ENCODE data around the gene RETREG3. TPM values are rescaled to one million over a fixed set of nuclear protein-coding genes. Genes with fewer than 3 reads are reported as not detected.
A peak's percentile ranks its signal among the peaks of the same experiment; 100 is the strongest.

The RETREG3 gene
- total and polyA plus RNA-seq, 2 donors (not counting 1 experiment from before 2014, with no cell fraction given): 37.5 to 67.0 TPM

DNA sequence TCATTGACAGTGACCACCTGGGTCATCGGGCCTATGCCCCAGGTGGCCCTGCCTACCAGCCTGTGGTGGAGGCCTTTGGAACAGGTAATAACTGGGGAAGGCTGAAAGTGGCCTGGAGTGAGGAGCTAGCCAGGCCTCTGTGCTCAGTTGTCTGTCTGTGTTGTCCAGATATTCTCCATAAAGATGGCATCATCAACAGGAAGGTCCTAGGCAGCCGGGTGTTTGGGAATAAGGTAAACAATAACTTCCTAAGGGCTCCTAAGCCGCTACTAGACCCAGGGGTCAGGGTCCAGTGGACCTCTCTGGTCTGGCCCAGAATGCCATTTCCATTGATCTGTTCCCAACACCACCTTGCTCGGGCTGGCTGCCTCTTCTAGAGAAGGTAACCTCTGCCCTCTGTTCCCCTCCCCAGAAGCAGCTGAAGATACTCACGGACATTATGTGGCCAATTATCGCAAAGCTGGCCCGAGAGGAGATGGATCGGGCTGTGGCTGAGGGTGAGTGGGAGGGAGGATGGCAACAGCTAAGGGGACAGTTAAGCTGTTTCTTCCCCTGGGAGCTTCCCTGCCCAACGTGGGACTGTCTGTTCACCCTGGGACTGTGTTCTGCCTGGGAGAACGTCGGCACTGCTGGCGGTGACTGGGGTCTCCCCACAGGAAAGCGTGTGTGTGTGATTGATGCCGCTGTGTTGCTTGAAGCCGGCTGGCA, 44.2 kb downstream of the RETREG3 start:
- H3K27me3 ChIP-seq (ENCODE audit: control insufficient read depth, insufficient read depth, low read length): no peaks in the 10 kb centered on the region
- no peaks in the 10 kb centered on the region for H3K9me3 ChIP-seq (ENCODE audit: control insufficient read depth, insufficient read depth, low read depth, low read length)
- no peak overlapping the region for H3K27ac ChIP-seq (ENCODE audit: insufficient read depth, low read length)
- TF ChIP-seq, protein P1, sequence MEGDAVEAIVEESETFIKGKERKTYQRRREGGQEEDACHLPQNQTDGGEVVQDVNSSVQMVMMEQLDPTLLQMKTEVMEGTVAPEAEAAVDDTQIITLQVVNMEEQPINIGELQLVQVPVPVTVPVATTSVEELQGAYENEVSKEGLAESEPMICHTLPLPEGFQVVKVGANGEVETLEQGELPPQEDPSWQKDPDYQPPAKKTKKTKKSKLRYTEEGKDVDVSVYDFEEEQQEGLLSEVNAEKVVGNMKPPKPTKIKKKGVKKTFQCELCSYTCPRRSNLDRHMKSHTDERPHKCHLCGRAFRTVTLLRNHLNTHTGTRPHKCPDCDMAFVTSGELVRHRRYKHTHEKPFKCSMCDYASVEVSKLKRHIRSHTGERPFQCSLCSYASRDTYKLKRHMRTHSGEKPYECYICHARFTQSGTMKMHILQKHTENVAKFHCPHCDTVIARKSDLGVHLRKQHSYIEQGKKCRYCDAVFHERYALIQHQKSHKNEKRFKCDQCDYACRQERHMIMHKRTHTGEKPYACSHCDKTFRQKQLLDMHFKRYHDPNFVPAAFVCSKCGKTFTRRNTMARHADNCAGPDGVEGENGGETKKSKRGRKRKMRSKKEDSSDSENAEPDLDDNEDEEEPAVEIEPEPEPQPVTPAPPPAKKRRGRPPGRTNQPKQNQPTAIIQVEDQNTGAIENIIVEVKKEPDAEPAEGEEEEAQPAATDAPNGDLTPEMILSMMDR (conservative IDR thresholded peaks at IDR 0.05 in 1 of 2, IDR thresholded peaks at IDR 0.05 in 1 of 2; ENCODE audit: low read depth in 1 of 2, low read length in 2 of 2): no peak
- no peak for TF ChIP-seq EZH2 (IDR thresholded peaks at IDR 0.05; ENCODE audit: low read length, missing control alignments)
- peaks cover 51% of the 10 kb centered on the region for H3K79me2 ChIP-seq (ENCODE audit: control insufficient read depth, insufficient read depth, low read length)
- peaks cover 28% of the 10 kb centered on the region for H3K36me3 ChIP-seq (ENCODE audit: control insufficient read depth, insufficient read depth, low read length)
- H3K4me3 ChIP-seq (replicated peaks in 1 of 4; ENCODE audit: control extremely low read depth in 1 of 4, insufficient read depth in 1 of 4, low read depth in 3 of 4, low read length in 4 of 4): no peak overlapping the region
- H3K9ac ChIP-seq (ENCODE audit: insufficient read depth, low read length): no peak overlapping the region
- H2AFZ ChIP-seq (ENCODE audit: low read length): no peak overlapping the region
- no peak for DNase-seq (ENCODE audit: low read depth in 2 of 2)
- H3K4me2 ChIP-seq (ENCODE audit: extremely low read depth, insufficient read depth, low read length): no peak overlapping the region
- peaks cover 16% of the 10 kb centered on the region for H3K4me1 ChIP-seq (ENCODE audit: control insufficient read depth, extremely low read depth, insufficient read depth, low read length)
- no peaks in the 10 kb centered on the region for H4K20me1 ChIP-seq (ENCODE audit: control insufficient read depth, extremely low read depth, insufficient read depth, low read length)

DNA sequence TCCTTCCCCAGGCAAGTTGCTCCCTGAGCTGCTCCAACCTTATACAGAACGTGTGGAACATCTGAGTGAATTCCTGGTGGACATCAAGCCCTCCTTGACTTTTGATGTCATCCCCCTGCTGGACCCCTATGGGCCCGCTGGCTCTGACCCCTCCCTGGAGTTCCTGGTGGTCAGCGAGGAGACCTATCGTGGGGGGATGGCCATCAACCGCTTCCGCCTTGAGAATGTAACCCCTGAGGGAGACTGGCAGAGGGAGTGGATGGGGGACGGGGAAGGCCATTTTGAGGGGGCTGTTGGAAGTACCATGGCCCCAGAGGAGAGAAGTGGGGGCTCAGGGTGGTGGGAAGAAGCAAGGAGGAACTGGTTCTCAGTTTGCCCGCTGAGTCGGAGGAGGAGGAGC, 45.2 kb downstream of the RETREG3 start:
- H3K79me2 ChIP-seq (ENCODE audit: control insufficient read depth, insufficient read depth, low read length): peaks cover 44% of the 10 kb centered on the region
- peak overlapping the region; percentile 98 for H3K4me2 ChIP-seq (ENCODE audit: extremely low read depth, insufficient read depth, low read length)

DNA sequence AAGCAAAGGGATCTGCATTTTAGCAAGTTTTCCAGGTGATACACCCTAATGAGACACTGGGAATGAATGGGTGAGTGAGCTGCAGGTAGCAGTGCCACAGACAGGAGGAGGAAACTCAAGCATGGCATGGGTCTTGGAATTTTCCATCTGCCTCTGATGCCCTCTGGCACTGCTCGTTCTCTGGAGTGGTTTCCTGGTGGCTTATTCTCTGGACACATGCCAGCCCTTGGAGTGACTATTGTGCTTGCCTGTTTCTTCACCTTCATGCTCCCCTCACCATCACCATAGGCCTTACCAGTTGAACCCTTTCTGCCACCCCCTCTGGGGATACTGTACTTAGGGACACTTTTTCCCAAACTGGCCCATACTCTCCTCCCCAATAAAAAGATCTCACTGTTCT, 45.6 kb downstream of the RETREG3 start:
- Histone ChIP-seq H3K79me2 (ENCODE audit: control insufficient read depth, insufficient read depth, low read length) (peaks cover 40% of the 10 kb centered on the region), H4K20me1 (ENCODE audit: control insufficient read depth, extremely low read depth, insufficient read depth, low read length) (no peaks in the 10 kb centered on the region), H3K36me3 (ENCODE audit: control insufficient read depth, insufficient read depth, low read length) (peaks cover 18% of the 10 kb centered on the region), H3K9ac (ENCODE audit: insufficient read depth, low read length) (peak overlapping the region; percentile 76), H3K4me1 (ENCODE audit: control insufficient read depth, extremely low read depth, insufficient read depth, low read length) (peaks cover 16% of the 10 kb centered on the region), H3K4me3 (replicated peaks in 1 of 4; ENCODE audit: control extremely low read depth in 1 of 4, insufficient read depth in 1 of 4, low read depth in 3 of 4, low read length in 4 of 4) (peak overlapping the region; percentile 76 to 89 (median 82)), H3K9me3 (ENCODE audit: control insufficient read depth, insufficient read depth, low read depth, low read length) (no peaks in the 10 kb centered on the region), H3K27me3 (ENCODE audit: control insufficient read depth, insufficient read depth, low read length) (no peaks in the 10 kb centered on the region), H2AFZ (ENCODE audit: low read length) (no peak overlapping the region), H3K4me2 (ENCODE audit: extremely low read depth, insufficient read depth, low read length) (peak overlapping the region; percentile 98), H3K27ac (ENCODE audit: insufficient read depth, low read length) (peak overlapping the region; percentile 83)
- TF ChIP-seq, protein P1 (conservative IDR thresholded peaks at IDR 0.05 in 1 of 2, IDR thresholded peaks at IDR 0.05 in 1 of 2; ENCODE audit: low read depth in 1 of 2, low read length in 2 of 2): no peak
- TF ChIP-seq EZH2 (IDR thresholded peaks at IDR 0.05; ENCODE audit: low read length, missing control alignments): no peak
- no peak for DNase-seq (ENCODE audit: low read depth in 2 of 2)

More for the DNA sequence above, 45.2 kb downstream of the RETREG3 start:
- Histone ChIP-seq H3K9ac (ENCODE audit: insufficient read depth, low read length) (no peak overlapping the region), H3K36me3 (ENCODE audit: control insufficient read depth, insufficient read depth, low read length) (peaks cover 21% of the 10 kb centered on the region), H3K27me3 (ENCODE audit: control insufficient read depth, insufficient read depth, low read length) (no peaks in the 10 kb centered on the region), H3K4me1 (ENCODE audit: control insufficient read depth, extremely low read depth, insufficient read depth, low read length) (peaks cover 16% of the 10 kb centered on the region), H4K20me1 (ENCODE audit: control insufficient read depth, extremely low read depth, insufficient read depth, low read length) (no peaks in the 10 kb centered on the region), H2AFZ (ENCODE audit: low read length) (no peak overlapping the region), H3K27ac (ENCODE audit: insufficient read depth, low read length) (no peak overlapping the region), H3K4me3 (replicated peaks in 1 of 4; ENCODE audit: control extremely low read depth in 1 of 4, insufficient read depth in 1 of 4, low read depth in 3 of 4, low read length in 4 of 4) (peak overlapping the region in 2 of 4 experiments; percentile 78 to 85), H3K9me3 (ENCODE audit: control insufficient read depth, insufficient read depth, low read depth, low read length) (no peaks in the 10 kb centered on the region)
- no peak for DNase-seq (ENCODE audit: low read depth in 2 of 2)
- TF ChIP-seq, protein P1 (conservative IDR thresholded peaks at IDR 0.05 in 1 of 2, IDR thresholded peaks at IDR 0.05 in 1 of 2; ENCODE audit: low read depth in 1 of 2, low read length in 2 of 2): no peak
- no peak for TF ChIP-seq EZH2 (IDR thresholded peaks at IDR 0.05; ENCODE audit: low read length, missing control alignments)

Measured in fibroblast of lung (primary cell).